Neuronal stem cell (in vitro differentiated cells): Measurements from ENCODE around the gene KLHDC8B.
A peak's percentile ranks its signal among the peaks of the same experiment; 100 is the strongest.

Experiments used
- DNase-seq: peaks from one replicate; pipeline ENCODE4 v3.0.0-alpha.2; 2013; ENCODE audit warnings: low spot score
- H2AFZ ChIP-seq: one replicate; pipeline ENCODE4 v1.6.1; 2013; ENCODE audit warnings: mild to moderate bottlenecking, low read length, inconsistent platforms
- H2AK5ac ChIP-seq: 2 replicates; pipeline ENCODE4 v1.6.1; 2013; ENCODE audit warnings: low read depth, mild to moderate bottlenecking, inconsistent platforms, low read length, moderate library complexity, mixed read lengths
- H2BK120ac ChIP-seq: 2 replicates; pipeline ENCODE4 v1.6.1; 2013; ENCODE audit warnings: low read depth, mild to moderate bottlenecking, inconsistent platforms, low read length, moderate library complexity, mixed read lengths
- H2BK12ac ChIP-seq: one replicate; pipeline ENCODE4 v1.6.1; 2013; ENCODE audit warnings: low read length, inconsistent platforms
- H2BK15ac ChIP-seq: 2 replicates; pipeline ENCODE4 v1.6.1; 2013; ENCODE audit warnings: mild to moderate bottlenecking, low read length, inconsistent platforms, mixed read lengths
- H2BK5ac ChIP-seq: one replicate; pipeline ENCODE4 v1.6.1; 2013; ENCODE audit warnings: inconsistent platforms, mild to moderate bottlenecking, low read length, moderate library complexity
- H3K14ac ChIP-seq: one replicate; pipeline ENCODE4 v1.6.1; 2013; ENCODE audit warnings: low read length, inconsistent platforms
- H3K18ac ChIP-seq: 2 replicates; pipeline ENCODE4 v1.6.1; 2013; ENCODE audit warnings: low read length, inconsistent platforms
- H3K23ac ChIP-seq: 2 replicates; pipeline ENCODE4 v1.6.1; 2013; ENCODE audit warnings: low read depth, mild to moderate bottlenecking, mixed read lengths, low read length, inconsistent platforms; ENCODE audit not compliant: poor library complexity
- H3K27ac ChIP-seq: replicated peaks from 3 replicates; pipeline ENCODE4 v1.5.1; 2013; ENCODE audit warnings: low read length, inconsistent platforms
- H3K27me3 ChIP-seq, 3 experiments: 2 replicates each; pipeline ENCODE4 v1.6.1; 2013; ENCODE audit warnings: low read length in 3 of 3, mild to moderate bottlenecking in 2 of 3, inconsistent platforms in 1 of 3, low read depth in 1 of 3, mixed read lengths in 1 of 3, moderate library complexity in 1 of 3; ENCODE audit not compliant: control insufficient read depth in 3 of 3, insufficient read depth in 3 of 3
- H3K36me3 ChIP-seq, 2 donors: replicated peaks in 1 of 2; 2 replicates each; pipeline ENCODE4 v1.6.1; 2013; ENCODE audit warnings: low read length in 2 of 2; ENCODE audit not compliant: control insufficient read depth in 2 of 2, insufficient read depth in 2 of 2
- H3K4ac ChIP-seq: 2 replicates; pipeline ENCODE4 v1.6.1; 2013; ENCODE audit warnings: inconsistent platforms, mild to moderate bottlenecking, low read length, moderate library complexity
- H3K4me1 ChIP-seq, 2 donors: 1 replicate in 1 of 2; 2 replicates in 1 of 2; pipeline ENCODE4 v1.6.1; 2013; ENCODE audit warnings: low read length in 2 of 2, low read depth in 1 of 2; ENCODE audit not compliant: control insufficient read depth in 2 of 2, insufficient read depth in 1 of 2
- H3K4me2 ChIP-seq: one replicate; pipeline ENCODE4 v1.6.1; 2013; ENCODE audit warnings: mild to moderate bottlenecking, low read length, inconsistent platforms; ENCODE audit not compliant: insufficient read depth, poor library complexity, severe bottlenecking
- H3K4me3 ChIP-seq, 2 donors: 2 replicates each; pipeline ENCODE4 v1.5.1; 2013; ENCODE audit warnings: low read length in 2 of 2, mild to moderate bottlenecking in 2 of 2, inconsistent platforms in 1 of 2, moderate library complexity in 1 of 2
- H3K79me1 ChIP-seq: one replicate; pipeline ENCODE4 v1.6.1; 2013; ENCODE audit warnings: low read depth, mild to moderate bottlenecking, inconsistent platforms, low read length, moderate library complexity
- H3K9ac ChIP-seq: one replicate; pipeline ENCODE4 v1.6.1; 2013; ENCODE audit warnings: mild to moderate bottlenecking, low read depth, low read length, inconsistent platforms; ENCODE audit not compliant: poor library complexity
- H3K9me3 ChIP-seq, 2 donors: replicated peaks in 1 of 2; 2 replicates each; pipeline versions ENCODE3 to v1.6.1; 2013; ENCODE audit warnings: low read length in 2 of 2, mild to moderate bottlenecking in 2 of 2, inconsistent platforms in 1 of 2, low read depth in 1 of 2, mixed read lengths in 1 of 2, moderate library complexity in 1 of 2; ENCODE audit not compliant: control insufficient read depth in 2 of 2, insufficient read depth in 1 of 2
- H4K8ac ChIP-seq: one replicate; pipeline ENCODE4 v1.6.1; 2013; ENCODE audit warnings: low read depth, mild to moderate bottlenecking, inconsistent platforms, low read length, moderate library complexity
- H4K91ac ChIP-seq: one replicate; pipeline ENCODE4 v1.6.1; 2013; ENCODE audit warnings: low read length, low read depth, mild to moderate bottlenecking, inconsistent platforms; ENCODE audit not compliant: poor library complexity
- WGBS, 2 donors: extraction: QIAGEN DNeasy Blood & Tissue Kit; methylation state at CpG; one replicate each; pipeline ENCODE4 v1.1.7; 2013; ENCODE audit warnings: missing lambda C conversion rate in 2 of 2, mixed read lengths in 1 of 2; ENCODE audit not compliant: insufficient read length in 2 of 2, insufficient replicate concordance in 1 of 2; ENCODE audit errors: extremely low coverage in 2 of 2; 5-methylcytosine and 5-hydroxymethylcytosine counted together

Gene KLHDC8B

GRCh38 chr3:49182682-49183081 lies 11.3 kb downstream of the KLHDC8B start:
- Histone ChIP-seq H3K27ac (no peak overlapping the region), H3K14ac (no peak overlapping the region), H3K4ac (no peak overlapping the region), H3K18ac (no peak overlapping the region), H2AFZ (no peak overlapping the region), H2AK5ac (peak overlapping the region; percentile 75), H3K4me2 (no peak overlapping the region), H3K36me3 (no peaks in the 10 kb centered on the region), H3K9ac (no peak overlapping the region), H3K4me3 (no peak overlapping the region), H3K27me3 (no peaks in the 10 kb centered on the region), H2BK120ac (no peak overlapping the region), H3K4me1 (no peaks in the 10 kb centered on the region), H3K9me3 (no peaks in the 10 kb centered on the region), H2BK5ac (no peak overlapping the region), H2BK15ac (no peak overlapping the region), H4K8ac (no peak overlapping the region), H3K79me1 (no peaks in the 10 kb centered on the region), H3K23ac (no peak overlapping the region), H4K91ac (no peak overlapping the region), H2BK12ac (no peak overlapping the region)
- no peak for DNase-seq
- WGBS, 2 donors = no CpG with 5 or more reads among the region's 24 CpGs

GRCh38 chr3:49183873-49184272 lies 12.5 kb downstream of the KLHDC8B start:
- Histone ChIP-seq H3K4me1 (no peaks in the 10 kb centered on the region), H3K18ac (no peak overlapping the region), H3K4ac (no peak overlapping the region), H3K27me3 (no peaks in the 10 kb centered on the region), H2BK120ac (no peak overlapping the region), H4K8ac (no peak overlapping the region), H3K9me3 (no peaks in the 10 kb centered on the region), H3K4me3 (no peak overlapping the region), H3K36me3 (no peaks in the 10 kb centered on the region), H3K4me2 (no peak overlapping the region), H4K91ac (no peak overlapping the region), H2BK5ac (no peak overlapping the region), H3K9ac (no peak overlapping the region), H3K23ac (no peak overlapping the region), H2BK12ac (no peak overlapping the region), H2AK5ac (no peak overlapping the region), H2AFZ (no peak overlapping the region), H2BK15ac (no peak overlapping the region), H3K14ac (no peak overlapping the region), H3K27ac (no peak overlapping the region), H3K79me1 (no peaks in the 10 kb centered on the region)
- DNase-seq = no peak
- WGBS, 2 donors = no CpG with 5 or more reads among the region's 1 CpG

GRCh38 chr3:49191741-49192140 lies 20.3 kb downstream of the KLHDC8B start:
- H3K4me3 ChIP-seq = no peak overlapping the region
- peaks cover 3 to 8% of the 10 kb centered on the region in 2 donors for H3K4me1 ChIP-seq
- H4K91ac ChIP-seq = no peak overlapping the region
- H2BK15ac ChIP-seq = no peak overlapping the region
- no peaks in the 10 kb centered on the region for H3K27me3 ChIP-seq
- H2AFZ ChIP-seq = peak overlapping the region; percentile 30
- no peaks in the 10 kb centered on the region for H3K79me1 ChIP-seq
- H3K9me3 ChIP-seq = no peaks in the 10 kb centered on the region
- WGBS, 2 donors = no CpG with 5 or more reads among the region's 1 CpG
- no peak for DNase-seq
- H3K18ac ChIP-seq = no peak overlapping the region
- H3K14ac ChIP-seq = no peak overlapping the region
- no peak overlapping the region for H4K8ac ChIP-seq
- H3K23ac ChIP-seq = no peak overlapping the region
- H3K27ac ChIP-seq = no peak overlapping the region
- no peak overlapping the region for H3K4me2 ChIP-seq
- H2BK12ac ChIP-seq = no peak overlapping the region
- no peak overlapping the region for H3K4ac ChIP-seq
- no peak overlapping the region for H2AK5ac ChIP-seq
- no peak overlapping the region for H2BK5ac ChIP-seq
- no peak overlapping the region for H3K9ac ChIP-seq
- H3K36me3 ChIP-seq = no peaks in the 10 kb centered on the region
- H2BK120ac ChIP-seq = no peak overlapping the region

- no CpG with 5 or more reads among the region's 3 CpGs for WGBS, 2 donors
These were observed 26.8 kb downstream of the KLHDC8B start for GRCh38 chr3:49198161-49198560.

More at GRCh38 chr3:49198161-49198560, 26.8 kb downstream of the KLHDC8B start:
- Histone ChIP-seq H2BK12ac (no peak overlapping the region), H3K79me1 (no peaks in the 10 kb centered on the region), H3K4ac (no peak overlapping the region), H3K14ac (no peak overlapping the region), H2BK5ac (peak overlapping the region; percentile 5), H4K91ac (no peak overlapping the region), H4K8ac (no peak overlapping the region), H3K9me3 (peaks cover 0 to 2% of the 10 kb centered on the region in 2 donors), H3K4me1 (no peaks in the 10 kb centered on the region), H3K4me3 (no peak overlapping the region), H2AFZ (peak overlapping the region; percentile 28), H3K23ac (no peak overlapping the region), H2BK15ac (no peak overlapping the region), H2AK5ac (no peak overlapping the region), H3K27ac (no peak overlapping the region), H3K36me3 (no peaks in the 10 kb centered on the region), H3K4me2 (no peak overlapping the region), H2BK120ac (no peak overlapping the region), H3K18ac (no peak overlapping the region), H3K9ac (no peak overlapping the region), H3K27me3 (no peaks in the 10 kb centered on the region)
- no peak for DNase-seq
